GM19238 (cell line): ENCODE data around the gene ELOVL5.
"Not testable (repeated sequence)": the region's sequence is repeated elsewhere in the genome, so short reads cannot be mapped to it uniquely, and the experiment has no call there.

Source experiments
- DNase-seq: peaks from one replicate; pipeline ENCODE4 v3.0.0; 2011; ENCODE audit warnings: low spot score; ENCODE audit not compliant: insufficient read length

The ELOVL5 gene

DNA sequence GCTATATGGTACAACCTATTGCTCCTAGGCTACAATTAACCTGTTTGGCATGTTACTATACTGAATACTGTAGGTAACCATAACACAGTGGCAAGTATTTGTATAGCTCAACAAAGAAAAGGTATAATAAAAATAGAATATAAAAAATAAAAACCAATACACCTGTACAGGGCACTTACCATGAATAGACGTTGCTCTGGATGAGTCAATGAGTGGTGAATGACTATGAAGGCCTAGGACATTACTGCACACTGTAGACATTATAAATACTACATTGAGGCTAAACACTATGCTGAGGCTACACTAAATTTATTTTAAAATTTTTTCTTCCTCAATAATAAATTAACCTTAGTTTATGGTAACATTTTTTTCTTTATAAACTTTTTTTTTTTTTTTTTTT, 18.6 kb downstream of the ELOVL5 start:
- no peak for DNase-seq

DNA sequence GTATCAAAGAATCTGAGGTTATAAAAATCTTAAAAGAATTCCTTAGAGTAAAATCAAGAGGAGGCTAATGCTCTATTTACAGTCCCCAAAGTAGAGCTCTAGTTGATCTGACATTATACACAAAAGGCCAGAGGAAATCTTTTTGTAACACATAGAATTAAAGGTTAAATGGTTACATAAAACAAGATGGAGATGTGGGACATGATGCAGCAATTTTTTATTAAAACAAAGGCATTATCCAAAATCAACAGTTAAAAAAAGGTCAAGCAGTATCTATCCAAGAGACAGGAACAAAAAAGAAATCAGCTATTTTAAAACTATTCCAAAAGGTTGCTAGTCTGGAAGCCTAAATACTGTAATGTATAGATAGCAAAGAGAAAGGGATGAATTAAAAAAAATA, 20.4 kb downstream of the ELOVL5 start:
- DNase-seq, result no peak

DNA sequence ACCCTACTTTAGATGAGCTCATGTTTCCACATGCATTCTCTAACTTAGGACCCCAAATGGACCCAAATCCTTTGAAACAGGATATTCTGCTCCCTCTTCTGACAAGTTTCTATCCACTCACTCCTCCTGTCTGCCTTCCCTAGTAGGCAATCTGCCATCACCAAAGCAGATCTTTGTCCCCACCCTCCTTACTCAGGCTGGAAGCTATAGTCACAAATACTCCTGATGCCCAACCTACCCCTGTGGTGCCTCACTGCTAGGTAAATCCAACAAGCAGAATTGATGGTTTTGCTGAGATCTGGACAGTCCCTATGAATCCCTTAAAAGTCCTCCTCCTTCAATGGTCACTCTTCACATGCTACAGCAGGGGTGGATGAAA, 21.7 kb downstream of the ELOVL5 start:
- no peak for DNase-seq

DNA sequence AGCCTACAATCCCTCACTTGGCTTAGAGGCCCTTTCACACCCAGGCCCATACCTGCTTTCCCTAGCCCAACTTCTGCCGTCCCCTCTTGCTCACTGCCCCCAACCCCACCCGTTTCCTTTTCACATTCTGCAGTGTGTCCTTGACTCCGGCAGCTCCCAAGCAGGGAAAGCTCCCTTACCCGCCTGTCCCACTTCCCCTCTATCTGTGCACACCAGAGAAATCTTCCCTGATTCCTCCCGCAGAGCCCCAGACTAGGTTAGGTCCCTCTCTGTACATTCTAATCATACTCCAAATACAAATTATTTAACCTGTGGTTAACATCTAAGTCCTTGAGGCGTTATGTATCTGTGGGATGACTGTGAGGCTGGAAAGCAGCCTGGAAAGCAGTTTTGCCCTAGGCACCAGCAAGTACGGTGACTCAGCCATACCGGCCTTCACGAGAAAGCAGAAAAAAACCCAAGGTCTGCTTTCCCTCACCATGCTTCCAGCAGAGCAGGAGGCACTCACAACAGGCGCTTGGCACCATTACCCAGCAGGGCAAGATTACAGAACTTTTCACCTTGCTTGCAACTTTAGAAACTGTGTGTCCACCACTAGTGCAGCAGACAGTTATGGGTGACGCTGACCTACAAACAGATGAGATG, 22.3 kb downstream of the ELOVL5 start:
- no peak for DNase-seq

DNA sequence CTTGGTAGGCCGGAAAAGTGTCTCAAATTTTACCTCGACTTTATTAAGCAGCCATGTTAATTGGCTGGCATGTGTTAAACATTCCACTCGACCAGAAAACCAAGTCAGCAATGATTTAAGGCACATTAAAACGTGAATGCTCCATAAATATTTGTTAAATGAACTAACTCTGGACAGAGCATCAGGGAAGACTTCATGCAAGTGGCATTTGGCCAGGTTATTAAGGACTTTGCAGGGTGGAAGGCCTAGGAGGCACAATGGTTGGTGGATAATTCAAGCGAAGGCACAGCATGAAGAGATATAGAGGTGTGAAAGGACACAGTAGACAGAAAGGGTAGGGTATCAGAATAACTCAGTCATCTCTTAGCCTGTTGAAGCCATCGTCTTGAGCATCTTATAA, 23.0 kb downstream of the ELOVL5 start:
- DNase-seq, result no peak

DNA sequence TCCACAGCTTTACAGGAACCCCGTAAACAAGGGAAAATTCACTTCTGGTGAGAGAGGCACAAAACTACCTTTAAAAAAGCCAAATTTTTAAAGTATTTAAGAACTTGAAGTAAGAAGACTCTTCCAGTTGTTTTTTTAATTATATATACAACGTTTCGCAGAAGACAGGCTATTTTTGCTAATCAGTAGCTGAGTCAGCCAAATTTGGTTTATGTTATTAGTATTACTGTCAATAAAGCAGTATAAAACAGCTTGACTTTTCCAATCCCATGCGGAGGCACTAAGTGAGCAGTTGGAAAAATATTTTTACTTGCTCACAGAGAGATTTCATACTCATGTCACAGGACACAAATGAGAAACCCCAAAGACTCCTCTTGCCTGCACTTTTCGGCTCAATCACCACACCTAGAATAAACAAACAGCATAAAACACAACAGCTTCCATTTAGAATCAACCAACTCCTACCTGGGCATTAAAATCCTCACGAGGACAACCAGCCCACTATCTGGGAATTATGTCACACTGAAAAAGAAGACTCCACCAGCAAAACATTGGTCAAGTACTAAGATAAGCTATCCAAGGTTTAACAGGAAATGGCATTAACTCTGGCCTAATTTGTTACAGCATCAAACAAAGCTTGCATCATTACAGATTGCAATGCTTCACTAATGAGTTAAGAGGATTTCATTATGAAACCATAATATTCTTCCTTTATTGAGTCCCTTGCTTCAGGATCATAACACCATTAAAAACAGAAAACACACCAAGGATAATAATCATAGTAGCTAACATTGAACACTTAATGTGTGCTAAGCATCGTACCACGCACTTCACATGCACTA, 26.3 kb downstream of the ELOVL5 start:
- no peak for DNase-seq

DNA sequence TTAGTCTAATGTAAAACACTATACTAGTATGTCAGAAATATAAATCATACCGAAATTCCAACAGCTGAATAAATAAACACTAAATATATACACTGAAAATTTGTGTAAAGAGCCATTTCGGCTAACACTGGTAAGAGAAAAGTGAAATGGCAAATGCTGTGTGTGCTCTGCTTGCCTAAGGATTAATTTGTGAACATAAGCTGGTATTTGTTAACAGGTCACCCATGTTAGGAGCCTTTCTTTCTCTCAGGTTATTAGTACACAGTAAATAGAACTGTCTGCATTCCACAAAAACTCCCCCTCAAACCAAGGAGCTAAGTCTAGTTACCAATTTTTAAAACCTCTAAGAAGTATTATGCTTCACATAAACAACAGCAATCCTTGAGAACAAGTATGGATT, 27.0 kb downstream of the ELOVL5 start:
- DNase-seq, result no peak

DNA sequence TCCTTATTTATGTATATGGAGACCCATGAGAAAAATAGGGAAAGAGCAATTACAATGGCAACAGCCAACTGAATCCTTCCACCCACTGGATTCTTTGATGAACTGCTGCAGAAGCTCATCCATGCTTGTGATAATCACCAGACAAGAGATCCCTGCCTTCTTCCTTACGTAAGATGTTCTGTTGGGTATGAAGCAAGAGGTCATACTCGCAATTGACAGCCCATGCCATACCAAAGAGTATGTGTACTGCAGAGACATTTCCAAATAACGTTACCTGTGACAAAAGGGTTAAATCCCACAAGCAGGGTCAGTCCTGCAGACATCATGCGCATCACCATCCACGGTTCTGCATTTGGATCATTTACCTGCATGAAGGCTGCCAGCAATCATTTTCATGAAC, 27.8 kb downstream of the ELOVL5 start:
- DNase-seq, result no peak

DNA sequence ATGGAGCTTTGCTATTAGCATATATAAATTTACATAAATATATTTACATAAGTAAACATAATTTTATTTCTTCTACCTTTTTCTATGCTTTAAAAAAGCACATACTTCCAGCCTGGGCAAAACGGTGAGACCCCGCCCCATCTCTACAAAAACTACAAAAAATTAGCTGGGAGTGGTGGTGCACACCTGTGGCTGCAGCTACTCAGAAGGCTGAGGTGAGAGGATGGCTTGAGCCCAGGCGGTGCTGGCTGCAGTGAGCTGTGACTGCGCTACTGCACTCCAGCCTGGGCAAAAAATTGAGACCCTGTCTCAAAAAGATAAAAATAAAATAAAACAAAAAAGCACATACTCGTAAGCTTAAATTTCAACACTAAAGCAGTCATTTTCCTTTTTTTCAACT, 30.3 kb downstream of the ELOVL5 start:
- no peak for DNase-seq

DNA sequence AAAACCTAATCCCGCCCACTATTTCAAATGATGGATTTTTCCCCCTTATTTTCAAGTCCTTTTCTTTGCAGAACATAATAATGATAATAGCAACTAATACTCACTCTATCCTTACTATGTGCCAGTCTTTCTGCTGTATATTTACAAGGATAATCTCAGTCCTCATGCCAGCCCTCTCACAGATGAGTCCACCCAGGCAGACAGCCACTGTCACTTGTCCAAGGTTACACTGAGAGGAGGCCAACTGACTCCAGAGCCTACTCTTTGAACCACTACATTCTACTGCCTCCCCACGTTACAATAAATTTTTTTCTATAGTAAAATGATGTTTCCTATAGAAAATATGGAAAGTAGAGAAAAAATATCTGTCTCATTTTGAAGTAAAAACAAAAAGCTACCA, 30.9 kb downstream of the ELOVL5 start:
- DNase-seq, result no peak

DNA sequence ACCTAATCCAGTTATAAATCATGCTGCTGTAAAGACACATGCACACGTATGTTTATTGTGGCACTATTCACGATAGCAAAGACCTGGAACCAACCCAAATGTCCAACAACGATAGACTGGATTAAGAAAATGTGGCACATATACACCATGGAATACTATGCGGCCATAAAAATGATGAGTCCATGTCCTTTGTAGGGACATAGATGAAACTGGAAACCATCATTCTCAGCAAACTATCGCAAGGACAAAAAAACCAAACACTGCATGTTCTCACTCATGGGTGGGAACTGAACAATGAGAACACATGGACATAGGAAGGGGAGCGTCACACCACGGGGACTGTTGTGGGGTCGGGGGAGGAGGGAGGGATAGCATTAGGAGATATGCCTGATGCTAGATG, 31.5 kb downstream of the ELOVL5 start:
- DNase-seq, result not testable (repeated sequence)

DNA sequence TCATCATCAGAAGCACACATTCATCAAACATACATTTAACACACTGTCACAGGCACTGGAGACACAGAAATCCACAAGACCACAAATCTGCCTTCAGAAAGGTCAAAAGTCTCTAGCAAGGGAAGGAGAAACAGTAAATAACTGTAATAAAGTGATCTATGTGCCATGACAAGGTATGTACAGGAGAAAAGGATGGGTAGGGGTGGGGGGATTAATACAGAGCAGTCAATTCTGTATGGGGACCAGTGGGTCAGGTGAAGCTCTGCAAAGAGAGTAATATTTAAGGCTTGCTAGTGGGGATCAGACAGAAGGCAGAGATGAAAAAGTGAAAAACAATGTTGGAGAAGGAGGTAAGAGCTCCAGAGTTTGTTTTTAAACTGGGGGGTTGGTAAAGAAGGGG, 32.6 kb downstream of the ELOVL5 start:
- no peak for DNase-seq

DNA sequence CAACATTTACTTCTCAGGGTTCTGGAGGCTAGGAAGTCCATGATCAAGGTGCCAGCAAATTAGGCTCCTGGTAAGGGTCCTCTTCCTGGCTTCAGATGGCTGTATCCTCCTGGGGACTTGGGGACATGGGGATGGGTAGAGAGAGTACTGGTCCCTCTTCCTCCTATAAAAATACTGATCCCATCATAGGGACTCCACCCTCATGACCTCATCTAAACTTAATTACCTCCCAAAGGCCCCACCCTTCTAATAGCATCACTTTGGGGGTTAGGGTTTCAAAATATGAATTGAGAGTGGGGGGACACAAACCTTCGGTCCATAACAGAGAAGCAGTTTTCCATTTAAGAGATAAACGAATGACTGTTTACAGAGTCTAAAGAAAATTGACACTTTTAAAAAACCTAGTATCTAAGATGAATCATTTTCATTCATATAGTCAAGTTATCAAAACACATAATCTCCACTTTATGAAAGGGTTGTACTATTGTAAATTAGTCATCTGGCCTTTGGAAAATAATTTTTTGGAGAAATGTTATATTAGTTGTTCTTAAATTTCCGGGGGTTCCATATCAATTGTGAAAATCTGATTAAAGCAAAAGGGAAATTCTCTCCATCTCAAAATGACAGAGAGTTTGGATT, 33.5 kb downstream of the ELOVL5 start:
- no peak for DNase-seq

DNA sequence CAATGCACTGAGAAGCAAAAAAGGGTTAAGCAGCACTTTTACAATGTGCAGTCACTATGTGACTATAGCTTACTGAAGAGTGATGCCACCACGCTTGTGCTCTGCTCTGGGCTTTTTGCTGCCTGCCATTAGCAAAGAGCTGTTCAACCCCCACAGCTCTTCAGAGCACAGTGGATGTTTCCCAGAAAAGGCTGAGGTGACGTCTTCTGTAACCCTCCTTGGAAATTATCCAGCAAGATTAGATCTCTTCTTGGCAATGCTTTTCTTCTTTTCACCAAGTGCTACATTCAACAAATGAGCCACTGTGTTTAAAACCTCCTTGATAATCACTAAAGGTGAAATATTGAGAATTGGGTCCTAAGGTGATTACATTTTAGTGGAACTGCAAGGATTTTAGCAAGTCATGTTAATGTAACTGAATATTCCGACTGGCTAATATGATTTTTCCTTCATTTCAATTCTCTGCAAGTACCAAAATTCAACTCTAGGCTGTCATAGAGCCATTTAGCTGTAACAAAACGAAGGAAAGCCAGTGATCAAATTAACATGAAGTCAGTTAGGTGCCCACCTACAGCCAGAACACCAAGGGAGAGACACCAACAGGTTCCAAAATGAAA, 34.9 kb downstream of the ELOVL5 start:
- DNase-seq, result no peak

DNA sequence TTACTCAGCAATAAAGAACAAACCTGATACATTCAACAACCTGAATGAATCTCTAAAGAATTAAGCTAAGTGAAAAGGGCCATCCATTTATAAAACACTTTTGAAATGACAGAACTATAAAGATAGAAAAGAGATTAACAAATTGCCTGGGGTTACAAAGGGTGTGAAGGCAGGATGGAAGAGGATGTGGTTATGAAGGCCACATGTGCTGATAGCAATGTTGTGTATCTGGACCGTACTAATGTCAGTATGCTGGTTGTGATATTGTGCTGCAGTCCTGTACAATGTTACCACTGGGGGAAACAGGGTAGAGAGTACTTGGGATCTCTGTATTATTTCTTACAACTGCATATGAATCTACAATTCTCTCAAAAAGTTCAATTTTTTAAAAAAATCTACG, 36.4 kb downstream of the ELOVL5 start:
- no peak for DNase-seq

DNA sequence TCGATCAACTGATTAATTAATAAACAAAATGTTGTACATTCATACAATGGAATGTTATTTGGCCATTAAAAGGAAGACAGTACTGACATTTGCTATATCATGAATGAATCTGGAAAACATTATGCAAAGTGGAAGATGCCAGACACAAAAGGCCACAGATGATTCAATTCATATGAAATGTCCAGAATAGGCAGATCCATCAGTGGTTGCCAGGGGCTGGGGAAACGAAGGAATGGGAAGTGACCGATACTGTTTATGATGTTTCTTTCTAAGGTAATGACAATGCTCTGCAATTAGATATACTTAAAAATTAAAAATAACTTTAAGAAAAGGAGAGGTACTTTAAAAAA, 37.2 kb downstream of the ELOVL5 start:
- DNase-seq, result no peak

DNA sequence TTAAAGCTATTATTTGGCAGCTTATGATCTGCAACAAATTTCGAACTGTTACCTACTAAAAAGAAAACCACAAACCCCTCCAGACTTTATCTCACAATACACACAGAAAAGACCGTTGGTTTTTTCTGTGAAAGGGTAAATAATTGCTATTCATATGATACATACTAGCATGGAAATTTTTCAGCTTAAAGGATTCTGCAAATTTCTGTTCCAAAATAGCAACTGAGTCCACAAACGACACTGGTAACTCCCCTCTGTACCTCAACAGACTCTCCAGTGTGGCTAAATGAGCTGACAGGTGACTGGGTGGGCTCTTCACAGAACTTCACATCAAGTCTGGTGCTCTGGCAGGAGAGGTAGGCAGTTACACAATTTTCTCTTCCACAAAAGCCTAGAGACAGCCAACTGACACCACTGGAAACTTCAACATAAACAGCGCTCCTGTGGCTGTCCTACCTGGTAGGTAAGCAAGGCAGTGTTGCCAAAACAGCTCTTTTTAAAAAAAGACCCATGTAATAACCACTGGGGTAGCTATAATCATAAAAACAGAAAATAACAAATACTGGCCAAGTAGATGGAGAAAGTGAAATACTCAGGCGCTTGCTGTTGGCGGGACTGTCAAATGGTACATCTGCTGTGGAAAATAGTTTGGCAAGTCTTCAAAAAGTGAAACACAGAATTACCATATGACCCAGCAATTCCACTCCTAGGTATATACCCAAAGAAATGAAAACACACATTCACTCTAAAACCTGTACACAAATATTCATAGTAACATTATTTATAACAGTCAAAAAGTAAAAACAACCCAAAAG, 37.8 kb downstream of the ELOVL5 start:
- DNase-seq, result no peak

DNA sequence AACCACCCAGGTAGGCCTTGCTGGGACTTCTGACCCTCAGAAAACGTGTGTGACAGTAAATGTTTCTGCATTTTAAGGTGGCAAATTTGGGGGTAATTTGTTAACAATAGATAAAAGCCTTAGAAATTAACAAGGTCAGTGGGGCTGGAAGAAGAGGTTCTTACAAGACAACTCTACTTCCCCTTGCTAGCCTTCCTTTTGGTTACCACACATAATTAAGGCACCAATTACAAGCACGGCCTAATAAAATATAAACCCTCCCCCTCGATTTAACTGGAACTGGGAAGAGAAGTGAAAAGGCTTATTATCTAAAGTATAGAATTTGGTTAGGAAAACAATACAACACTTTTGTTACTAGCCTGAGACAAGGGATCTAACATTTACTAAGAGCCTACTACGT, 38.8 kb downstream of the ELOVL5 start:
- DNase-seq, result no peak

DNA sequence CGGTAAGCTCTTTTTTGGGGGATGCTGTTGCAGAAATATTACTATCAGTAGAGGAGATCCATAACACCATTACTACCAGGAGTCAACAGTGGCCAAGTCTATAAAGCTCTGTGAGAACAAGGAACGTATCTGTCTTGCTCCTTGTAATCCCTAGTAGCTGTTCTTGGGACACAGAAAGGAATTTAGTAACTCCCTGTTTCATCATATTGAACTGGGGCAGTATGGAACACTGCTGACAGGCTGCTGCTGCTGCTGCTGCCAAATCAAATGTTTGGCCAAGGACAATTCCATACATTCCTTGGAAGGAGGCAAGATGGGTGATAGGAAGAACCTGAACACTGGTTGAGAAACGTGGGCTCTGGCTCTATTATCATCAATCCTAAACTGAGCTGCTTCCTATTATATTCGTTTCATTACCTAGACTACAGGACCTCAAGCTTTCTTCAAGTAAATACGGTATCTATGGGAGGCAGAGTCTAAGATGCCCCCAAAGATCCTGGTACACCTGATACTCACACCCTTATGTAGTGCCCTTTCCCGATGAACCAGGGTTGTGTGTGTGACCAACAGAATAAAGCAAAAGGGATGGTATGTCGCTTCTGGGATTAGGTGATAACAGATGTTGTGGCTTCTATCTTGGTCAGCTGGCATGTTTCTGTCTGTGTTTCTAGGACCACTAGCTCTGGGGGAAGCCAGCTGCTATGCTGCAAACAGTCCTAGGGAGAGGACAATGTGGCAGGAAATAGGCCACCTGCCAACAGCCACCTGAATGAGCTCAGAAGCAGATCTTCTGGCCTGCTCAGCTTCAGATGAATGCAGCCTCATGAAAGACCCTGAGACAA, 39.5 kb downstream of the ELOVL5 start:
- DNase-seq, result peak; percentile 42

DNA sequence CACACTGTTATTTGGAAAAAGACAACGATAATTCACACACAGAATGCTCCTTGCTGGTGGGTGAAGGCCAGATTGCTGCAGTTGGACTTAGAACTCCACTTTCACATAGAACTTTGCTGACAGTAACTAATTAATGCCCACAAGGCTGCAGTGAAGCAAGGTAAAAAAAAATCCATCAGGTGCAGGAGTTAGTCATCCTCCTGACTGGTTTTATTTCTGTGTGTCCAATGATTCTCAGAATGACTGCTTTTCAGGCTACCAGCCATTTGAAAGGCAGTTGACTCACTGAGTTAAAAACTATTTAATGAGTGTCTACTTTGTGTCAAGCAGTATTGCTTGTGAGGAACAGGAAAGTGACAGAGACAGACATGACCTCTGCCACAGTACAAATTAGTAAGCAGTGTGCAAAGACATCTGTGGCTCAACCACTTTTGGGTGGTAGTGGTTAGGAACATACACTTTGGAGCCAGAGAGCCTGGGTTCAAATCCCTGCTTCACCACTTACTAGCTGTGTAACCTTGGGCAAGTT, 41.9 kb downstream of the ELOVL5 start:
- peak; percentile 17 for DNase-seq
